Measurements from ENCODE around the gene TACC2.

The TACC2 gene

DNA sequence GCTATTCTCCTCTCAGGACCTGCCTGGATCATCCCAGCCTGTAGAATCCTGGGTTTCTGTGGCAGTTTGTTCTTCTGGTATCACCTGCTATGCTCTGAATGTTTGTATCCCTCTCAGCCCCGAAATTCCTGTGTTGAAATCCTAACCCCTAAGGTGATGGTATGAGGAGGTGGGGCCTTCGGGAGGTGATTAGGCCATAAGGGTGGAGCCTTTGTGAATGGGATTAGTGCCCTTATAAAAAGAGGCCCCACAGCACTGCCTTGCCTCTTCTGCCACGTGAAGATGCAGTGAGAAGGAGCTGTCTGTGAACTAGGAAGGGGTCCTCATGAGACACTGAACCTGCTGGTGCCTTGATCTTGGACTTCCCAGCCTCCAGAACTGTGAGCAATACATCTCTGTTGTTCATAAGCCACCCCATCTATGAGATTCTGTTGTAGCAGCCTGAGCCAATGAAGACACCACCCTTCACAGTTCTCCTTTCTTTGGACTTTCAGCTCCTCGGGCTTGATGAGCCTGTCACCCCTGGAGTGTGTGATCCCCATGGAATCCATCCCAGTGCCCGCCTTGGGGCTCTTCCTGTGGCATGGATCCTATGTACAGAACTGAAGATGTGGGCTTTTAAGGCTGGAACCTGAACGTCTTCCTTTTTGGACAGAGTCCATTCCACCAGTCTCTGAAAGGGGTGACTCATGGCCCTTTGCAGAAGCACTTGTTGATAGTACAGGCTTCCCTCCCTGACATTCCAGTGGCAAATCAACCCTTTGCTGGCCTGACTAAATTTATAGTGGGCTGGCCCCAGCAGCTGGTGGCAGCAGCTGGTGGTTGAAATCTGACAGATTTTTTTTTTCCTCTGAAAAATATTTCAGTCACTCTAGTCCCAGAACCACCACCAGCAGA, 138.0 kb downstream of the TACC2 start:
- DNase-seq: no peak

DNA sequence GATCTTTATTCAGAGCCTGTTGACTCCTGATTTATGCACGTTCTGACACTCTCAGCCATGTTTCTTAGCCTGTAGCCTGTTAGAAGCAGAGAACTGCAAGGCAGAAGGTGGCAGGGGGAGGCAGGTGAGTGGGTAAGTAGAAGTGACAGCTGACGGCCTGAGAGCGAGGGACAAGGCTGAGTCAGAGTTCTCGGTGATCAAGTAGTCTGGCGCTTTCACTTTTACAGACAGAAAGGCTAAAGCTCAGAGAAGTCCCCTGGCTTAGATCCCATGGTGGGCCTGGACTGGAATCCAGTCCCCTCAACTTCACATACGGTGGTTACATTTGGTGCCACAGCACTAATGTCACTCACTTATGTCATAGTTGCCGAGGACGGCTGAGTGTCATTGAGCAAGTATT, 139.0 kb downstream of the TACC2 start:
- DNase-seq: no peak

DNA sequence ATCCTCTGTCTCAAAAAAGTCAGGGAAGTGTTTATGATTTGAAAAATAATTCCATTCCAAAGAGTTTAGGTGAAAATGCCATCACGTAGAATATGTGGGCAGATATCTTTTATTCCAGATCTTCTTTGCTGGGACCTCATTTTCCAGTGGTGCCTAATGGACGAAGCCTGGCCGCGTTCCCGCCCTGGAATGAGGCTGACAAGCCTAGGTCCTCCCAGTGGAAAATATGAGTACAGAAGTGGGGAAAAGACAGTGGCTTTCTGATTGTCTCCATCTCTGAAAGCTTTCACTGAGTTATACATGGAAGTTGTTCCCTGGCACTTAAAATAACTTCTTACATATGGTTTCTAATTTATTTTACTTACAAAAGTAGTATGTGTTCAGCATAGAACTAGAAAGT, 139.4 kb downstream of the TACC2 start:
- DNase-seq: no peak

DNA sequence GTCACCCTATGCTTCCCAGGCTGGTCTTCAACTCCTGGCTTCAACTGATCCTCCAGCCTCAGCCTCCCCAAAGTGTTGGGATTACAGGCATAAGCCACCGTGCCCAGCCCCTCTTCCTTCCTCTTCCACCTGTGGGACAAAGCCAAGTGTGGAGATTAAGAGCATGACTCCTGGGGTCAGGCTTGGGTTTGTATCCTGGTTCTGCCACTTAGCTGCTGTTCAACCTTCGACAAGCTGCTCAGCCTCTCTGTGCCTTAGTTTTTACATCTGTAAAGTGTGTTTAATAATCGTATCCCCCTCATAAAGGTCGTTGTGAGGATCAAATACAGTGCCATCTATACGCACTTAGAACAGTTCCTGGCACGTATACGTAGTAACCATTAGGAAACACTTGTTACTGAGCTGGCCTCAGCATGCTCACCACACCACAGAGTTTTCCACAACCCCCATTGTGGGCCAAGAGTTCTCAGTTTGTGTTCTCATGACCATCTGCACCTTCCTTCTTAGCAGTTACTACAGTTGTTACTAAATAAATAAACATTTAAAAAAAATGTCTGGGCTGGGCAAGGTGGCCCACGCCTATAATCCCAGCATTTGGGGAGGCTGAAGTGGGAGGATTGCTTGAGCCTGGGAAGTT, 141.6 kb downstream of the TACC2 start:
- no peak for DNase-seq

DNA sequence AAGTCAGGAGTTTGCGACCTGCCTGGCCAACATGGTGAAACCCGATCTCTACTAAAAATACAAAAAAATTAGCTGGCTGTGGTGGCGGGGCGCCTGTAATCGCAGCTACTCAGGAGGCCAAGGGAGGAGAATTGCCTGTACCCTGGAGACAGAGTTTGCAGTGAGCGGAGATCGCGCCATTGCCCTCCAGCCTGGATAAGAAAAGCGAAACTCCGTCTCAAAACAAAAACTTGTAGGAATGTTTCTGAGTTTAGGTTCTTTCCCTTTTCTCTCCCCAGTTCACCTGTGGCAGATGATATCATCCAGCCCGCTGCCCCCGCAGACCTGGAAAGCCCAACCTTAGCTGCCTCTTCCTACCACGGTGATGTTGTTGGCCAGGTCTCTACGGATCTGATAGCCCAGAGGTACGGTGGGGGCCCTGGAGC, 143.4 kb downstream of the TACC2 start:
- no peak for DNase-seq

DNA sequence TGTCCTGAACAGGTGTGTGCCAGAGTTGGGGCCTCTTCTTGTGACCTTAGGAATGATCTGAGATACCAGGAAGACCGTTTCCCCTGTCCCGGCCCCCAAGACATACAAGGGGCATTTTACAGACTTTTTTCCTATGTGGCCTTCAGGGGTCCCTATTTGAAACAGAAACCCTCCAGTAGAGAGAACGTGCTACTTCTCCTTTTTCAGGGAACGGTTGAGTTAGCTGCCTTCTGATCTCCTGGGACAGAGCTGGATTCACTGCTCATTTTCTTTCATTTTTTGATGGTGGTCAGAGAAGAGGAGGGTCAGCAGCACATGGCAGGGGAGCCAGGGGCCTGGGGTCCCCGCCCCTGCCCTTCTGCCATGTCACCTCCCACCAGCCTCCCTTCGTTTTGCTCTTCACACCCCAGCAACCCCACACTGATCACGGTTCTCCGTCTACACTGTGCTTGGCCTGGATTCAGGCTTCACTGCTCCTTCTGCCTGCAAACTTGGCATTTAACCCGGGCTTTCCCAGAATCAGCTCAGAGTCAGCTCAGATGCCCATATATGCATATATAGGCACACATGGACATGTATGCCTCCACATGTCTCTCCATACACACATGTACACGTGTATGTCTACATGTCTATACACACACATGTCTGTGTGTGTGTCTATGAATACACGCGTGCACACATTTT, 144.1 kb downstream of the TACC2 start:
- DNase-seq: no peak

DNA sequence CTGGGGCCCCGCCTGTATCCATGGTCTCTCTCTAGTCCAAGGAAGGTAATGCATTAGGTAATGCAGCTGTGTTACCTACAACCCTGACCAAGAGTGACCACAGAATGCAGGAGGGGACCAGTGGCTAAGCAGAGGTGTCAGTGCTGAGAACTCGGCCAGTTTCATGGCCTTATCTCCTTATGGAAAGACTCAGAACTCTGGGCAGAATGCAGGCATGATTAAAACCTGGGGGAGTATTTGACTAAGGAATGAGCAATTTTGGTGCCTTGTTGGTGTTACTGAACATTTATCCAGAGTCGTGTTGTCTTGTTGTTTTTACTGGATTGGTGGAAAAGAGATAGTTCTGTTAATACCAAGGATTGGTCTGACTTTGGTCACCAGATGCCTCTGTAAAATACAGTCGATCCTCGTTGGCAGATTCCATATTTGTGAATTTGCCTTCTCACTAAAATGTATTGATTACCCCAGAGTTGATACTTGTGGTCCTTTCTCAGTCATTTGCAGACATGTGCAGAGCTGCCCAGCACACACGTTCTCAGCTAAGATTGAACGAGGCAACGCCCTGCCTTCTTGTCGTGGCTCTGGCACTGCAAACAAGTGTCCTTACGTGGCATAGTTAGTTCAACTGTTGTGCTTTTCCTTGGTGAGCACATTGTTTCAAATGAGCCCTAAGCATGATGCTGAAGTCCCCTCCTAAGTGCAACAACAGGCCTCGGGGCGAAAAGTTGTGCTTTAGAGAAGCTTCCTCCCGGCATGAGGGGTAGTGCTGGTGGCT, 146.5 kb downstream of the TACC2 start:
- DNase-seq: no peak

DNA sequence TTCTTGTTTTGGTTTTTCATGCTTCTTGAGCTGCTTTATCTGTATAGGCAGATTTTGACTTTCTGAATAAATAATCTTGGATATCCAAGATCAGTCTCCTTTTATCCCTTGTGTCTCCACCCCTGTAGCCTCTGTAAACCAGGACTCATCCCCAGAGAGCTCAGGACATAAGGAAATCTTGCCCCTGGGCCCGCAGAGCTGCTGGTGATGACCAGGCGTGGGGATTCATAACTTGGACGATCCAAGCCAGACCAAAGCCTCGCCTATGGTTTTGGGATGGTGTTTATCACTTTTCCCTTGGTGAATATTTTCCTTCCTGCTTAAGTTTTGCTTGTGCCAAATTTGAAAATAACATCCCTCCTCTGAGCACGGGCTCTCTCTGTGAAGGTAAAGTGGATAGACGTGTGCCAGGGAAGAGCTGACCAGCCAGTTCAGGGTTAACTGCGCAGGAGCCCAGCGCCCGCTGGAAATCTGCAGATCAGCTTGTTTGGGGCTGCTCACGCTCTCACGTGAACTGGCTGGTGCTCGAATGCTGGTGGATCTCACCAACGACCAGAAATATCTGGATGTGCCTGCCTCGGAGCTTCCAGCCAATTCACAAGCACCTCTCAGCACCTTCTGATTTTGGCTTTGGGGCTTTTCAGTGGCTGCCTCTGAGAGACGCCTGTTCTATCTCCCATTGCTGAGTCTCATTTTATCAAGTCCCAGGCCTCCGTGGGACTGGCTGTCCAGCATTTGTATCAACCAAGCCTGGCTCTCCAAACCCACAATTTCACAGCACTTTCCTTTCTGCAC, 150.1 kb downstream of the TACC2 start:
- DNase-seq: no peak

DNA sequence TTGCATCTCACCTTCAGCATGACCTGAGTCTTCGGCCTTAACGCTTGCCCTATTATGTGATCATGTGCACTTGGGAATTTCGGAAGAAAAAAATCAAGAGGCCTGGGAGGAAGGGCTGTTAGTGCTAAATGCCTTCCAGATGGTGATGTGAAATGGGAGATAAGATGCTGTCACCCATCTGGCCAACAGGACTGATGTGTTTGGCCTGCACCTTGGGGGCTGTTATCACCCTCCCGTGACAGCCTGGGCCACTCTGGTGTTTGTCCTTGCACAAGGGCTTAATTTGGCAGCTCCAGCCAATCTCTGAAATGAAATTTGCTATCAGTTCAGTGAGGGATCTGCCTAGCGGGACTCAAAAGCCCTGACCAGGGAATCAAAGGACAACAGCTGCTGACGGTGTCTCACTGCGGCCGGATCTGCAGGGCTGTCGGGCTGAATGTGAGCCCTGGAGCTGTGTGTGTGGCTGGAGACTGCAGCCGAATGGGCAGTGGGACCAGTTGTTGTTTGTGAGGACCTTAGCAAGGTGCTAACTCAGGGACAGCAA, 150.7 kb downstream of the TACC2 start:
- no peak for DNase-seq

DNA sequence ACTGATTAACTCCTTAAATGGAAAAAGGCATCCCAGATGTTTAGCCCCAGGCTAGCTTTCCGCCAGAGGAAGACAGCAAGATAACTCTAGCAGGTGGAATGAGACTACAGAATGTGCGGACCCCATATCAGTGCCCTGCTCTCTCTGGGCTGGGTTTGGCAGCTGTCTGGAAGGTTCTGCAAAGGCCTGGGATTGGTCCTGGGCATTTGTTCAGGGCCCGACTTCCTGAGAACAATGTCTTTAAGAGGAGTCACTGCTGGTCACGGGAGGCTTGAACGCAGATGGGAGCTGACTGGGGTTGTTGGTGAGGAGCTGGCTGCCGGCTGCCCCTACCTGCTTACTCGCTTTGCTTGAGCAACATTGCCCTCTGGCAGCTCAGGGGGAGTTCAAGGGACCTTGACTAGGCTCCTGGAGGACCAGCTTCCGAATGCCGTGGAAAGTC, 151.5 kb downstream of the TACC2 start:
- DNase-seq: no peak

DNA sequence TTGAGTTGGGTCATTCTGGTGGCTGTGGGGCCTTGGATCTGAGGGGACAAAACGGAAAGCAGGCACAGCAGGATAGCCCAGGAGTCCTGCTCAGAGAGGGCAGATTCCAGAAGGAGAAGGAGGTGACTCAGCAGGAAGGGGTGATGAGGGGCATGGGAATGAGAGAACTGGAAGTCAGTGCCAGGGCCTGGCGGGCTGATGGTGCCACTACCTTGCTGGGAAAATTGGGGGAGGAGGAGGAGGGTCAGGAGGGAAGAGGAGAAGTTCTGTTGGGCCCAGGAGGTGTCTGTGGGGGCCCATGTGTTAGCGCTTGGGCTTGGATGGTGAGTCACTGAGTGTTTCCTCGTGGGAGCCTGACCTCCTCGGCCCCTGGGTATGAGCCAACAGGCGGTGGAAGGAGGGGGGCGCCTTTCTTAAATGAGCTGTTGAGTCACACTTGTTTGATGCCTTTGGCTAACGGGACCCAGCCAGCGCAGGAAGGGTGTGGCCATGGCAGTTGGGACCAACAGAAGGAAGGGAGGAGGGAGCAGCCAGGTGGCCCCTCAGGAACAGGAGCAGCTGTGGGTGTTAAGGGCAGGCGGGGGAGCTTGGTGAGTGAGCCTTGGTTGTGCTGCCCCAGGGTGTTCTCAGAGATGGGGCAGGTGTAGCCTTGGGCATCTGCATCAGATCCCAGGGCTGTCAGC, 152.1 kb downstream of the TACC2 start:
- no peak for DNase-seq

DNA sequence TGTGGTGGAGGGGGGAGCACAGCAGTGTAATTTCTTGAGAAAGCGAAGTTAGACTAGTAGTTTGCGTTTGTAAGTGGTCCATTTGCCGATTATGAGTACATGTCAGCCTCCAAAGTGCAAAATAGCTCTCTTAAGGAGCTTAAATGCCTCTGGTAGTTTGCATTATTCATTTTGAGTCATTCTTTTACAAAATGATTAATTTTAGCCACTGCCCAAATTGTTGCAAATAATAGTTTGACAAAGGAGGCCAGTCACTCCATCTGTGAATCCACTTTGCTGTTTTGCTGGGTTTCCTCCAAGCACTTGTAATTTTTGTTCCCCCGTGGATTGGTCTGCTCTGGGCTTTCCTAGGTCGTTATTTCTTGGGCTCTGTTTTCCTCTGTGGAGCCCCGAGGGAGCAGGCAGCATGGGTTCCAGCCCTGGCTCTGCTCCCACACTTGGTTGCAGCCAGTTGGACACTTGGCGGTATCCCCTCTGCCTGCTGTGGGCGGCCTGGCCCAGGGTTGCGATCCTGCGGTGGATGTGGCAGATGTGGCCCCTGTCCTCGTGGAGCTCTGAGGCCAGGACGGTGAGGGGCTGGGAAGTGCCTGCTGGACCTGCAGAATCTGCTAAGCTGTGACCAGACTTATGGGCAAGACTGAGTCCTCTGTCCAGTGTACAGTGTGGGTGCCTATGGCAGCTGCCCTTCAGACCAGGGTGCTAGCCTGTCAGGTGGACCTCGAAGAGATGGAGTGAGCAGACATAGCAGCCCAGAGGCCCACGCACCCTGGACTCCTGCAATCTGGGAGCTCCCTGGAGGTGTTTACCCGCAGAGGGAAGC, 153.1 kb downstream of the TACC2 start:
- no peak for DNase-seq

DNA sequence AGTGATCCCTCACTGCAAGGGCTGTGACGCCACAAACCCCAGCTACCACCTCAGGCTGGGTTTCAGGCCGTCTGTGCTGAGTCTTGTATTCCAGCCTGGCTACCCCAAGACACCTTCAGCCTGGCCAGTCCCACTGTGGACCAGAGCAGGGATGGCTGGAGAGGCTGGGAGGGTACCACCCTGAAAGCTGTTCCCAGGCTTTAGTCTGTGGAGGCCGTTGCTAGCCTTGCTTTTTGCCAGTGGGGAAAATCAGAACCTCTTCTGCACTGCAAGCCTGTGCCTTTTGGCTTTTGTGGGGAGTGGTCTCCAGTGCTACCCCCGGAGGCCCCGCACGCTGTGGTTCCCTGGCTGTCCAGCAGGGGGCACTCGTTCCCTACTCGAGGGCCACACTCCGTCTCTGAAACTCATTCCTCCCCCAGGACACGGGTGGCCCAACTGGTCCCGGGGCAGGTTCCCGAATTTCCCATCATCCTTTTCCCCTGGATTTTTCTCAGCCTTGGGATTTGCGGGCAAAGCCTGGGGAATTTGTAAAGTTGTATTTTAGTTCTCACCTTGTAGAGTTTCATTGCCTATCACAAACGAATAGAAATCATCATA, 153.8 kb downstream of the TACC2 start:
- no peak for DNase-seq

DNA sequence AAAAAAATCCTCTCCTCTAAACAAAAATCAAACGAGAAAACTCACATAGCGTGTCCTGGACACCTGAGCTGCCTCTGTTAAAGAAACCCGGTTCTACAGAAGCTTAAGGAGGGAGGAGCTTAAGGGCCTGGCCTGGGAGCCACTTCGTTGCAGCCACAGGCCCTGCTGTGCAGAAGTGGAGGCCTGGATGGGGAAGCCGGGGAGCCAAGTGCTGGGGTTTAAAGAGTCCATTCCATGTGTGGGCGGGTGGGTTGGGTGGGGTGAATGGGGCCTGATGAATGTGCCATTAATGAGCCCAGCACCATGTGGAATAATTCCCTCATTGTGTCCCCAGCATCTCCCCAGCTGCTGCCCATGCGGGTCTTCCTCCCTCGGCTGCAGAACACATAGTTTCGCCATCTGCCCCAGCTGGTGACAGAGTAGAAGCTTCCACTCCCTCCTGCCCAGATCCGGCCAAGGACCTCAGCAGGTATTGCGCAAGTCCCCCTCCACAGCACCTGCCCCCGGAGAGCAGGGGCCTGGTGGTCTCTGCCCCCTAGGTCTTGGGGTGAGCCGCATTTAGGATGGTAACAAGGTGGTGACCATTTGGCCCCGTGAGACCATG, 154.4 kb downstream of the TACC2 start:
- no peak for DNase-seq

DNA sequence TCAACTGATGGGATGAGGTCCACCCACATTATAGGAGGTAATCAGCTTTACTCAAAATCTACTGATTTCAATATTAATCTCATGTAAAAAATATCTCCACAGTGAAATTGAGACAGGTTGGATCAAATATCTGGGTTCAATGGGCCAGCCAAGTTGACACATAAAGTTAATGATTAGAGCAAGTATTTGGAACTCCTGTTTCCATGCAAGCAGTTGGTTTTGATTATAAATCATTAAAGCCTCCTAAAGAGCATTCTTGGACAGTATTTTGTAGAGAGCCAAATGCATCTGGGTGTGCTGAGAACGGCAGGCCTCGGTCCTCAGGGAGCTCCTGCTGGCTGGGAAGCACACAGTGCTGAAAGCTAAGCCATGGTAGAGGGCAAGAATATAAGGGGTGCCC, 155.2 kb downstream of the TACC2 start:
- DNase-seq: no peak

DNA sequence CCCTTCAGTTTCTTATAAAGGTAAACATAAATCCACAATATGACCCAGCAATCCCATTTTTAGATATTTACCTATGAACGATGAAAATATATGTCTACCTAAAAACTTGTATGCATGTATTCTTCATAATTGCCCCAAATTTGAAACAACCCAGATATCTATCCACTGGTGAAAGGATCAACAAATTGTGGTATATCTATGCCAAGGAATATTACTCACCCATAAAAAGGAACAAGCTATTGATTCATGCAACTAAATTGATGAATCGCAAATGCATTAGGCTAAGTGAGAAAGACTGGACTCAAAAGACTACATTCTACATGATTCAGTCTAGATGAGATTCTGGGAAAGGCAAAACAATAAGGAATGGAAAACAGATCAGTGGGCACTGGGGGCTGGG, 156.2 kb downstream of the TACC2 start:
- no peak for DNase-seq

DNA sequence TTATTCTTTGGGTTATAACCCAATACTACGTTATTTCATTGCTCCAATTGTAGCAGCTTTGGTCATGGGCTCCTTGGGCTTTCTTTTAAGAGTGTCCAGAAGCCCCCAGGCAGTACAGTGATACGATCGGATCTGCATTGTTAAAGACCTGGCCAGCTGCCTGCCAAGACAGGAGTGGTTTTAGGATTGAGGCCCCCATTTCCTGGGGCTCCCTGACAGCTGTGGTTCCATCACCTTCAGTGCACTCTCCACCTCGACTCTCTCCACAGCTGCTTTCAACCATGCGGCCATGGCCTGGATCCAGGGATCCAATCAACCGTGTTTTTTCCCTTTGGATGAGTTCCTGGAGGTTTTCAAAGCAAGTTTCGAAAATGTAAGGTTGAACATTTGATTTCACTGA, 158.7 kb downstream of the TACC2 start:
- DNase-seq: no peak

DNA sequence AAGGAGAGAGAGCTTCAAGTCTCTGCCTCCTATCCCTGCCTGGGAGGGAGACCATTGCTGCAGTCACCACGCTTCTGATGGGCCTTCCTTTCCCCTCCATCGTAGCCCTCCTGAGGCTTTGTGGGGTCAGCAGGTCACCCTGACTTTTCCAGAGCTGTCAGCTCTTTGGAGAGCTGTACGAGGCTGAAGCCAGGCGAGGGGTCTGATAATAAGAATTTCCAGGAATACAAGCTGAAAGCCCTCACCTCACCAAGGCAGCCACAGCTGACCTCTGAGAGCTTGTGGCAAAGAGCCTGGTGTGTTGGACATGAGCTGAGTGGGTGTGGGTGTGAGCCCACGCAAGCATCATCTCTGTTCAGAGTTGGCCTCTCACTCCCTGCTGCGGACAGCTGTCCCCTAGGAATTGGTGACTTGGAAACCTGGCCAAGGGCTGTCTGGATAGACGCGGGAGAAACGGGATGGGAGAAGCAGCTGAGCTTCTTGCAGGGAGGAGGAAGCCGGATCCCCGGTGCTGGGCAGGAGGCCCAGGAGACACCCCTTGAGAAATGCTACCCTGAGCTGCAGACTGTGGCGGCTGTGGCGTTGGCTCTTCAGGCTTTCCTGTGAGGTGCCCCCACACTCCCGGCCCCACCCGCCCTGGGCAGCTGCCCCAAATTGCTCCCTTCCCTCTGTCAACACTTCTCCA, 160.1 kb downstream of the TACC2 start:
- no peak for DNase-seq
